ENCODE data around the gene IRAK1BP1. TPM values are rescaled to one million over a fixed set of nuclear protein-coding genes. Genes with fewer than 3 reads are reported as not detected.
"Not testable (repeated sequence)": the region's sequence is repeated elsewhere in the genome, so short reads cannot be mapped to it uniquely, and the experiment has no call there.

Gene IRAK1BP1
- total RNA-seq, 2 donors from 2014 or later: 2.3 to 2.5 TPM

DNA sequence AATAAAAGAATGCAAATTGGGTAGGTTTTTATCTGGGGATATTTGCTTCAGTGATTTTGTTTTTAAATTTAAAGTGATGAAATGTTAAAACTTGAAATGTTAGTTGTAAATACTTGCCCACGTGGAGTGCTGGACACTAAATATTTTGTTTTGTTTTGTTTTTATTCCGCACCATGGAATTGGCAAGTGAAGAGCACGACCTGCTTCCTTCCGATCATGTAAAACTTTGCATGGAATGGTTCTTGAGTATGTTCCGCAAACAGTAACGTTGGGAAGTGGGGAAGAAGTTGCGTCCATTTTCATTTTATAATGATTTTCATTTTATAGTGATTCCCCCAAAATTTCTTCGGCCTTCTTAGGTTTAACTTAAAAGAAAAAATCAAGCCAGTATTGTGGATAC is 765 bp downstream of the IRAK1BP1 start:
- ATAC-seq: no peak
- DNase-seq: no peak
- intact Hi-C loops (cut with DNase I): no loop called here

DNA sequence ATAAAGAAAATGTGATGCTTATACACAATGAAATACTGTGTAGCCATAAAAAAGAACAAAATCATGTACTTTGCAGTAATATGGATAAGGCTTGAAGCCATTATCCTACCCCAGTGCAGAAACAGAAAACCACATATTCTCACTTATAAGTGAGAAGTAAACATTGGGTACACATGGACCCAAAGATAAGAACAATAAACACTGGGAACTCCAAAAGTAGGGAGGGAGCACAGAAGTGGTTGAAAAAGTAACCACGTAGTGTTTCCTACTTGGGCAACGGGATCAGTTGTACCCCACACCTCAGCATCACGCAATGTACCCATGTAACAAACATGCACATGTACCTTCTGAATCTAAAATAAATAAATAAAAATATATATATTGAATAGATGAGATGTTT is 8.2 kb downstream of the IRAK1BP1 start:
- intact Hi-C loops (cut with DNase I): no loop called here

DNA sequence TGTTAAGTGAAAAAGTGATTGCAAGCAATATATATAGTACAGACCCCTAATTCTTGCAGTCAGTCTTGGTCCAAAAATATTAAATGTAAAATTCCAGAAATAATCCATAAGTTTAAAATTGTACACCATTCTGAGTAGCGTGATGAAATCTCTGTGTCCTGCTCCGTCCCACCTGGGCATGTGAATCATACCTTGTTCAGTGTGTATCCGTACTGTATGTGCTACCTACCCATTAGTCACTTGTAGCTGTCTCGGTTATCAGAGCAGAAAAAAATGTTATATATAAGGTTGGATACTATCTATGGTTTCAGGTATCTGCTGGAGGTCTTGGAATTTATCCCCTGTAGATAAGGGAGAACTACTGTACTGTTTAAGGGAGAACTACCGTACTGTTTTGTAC is 16.3 kb downstream of the IRAK1BP1 start:
- intact Hi-C loops (cut with DNase I): no loop called here
- ATAC-seq (no peak), DNase-seq (no peak)

More for the DNA sequence above, 8.2 kb downstream of the IRAK1BP1 start:
- no peak for ATAC-seq
- DNase-seq: no peak

DNA sequence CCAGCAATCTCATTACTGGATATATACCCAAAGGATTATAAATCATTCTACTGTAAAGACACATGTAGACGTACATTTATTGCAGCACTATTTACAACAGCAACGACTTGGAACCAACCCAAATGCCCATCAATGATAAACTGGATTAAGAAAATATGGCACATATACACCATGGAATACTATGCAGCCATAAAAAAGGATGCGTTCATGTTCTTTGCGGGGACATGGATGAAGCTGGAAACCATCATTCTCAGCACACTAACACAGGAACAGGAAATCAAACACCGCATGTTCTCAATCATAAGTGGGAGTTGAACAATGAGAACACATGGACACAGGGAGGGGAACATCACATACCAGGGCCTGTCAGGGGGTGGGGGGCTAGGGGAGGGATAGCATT is 22.6 kb downstream of the IRAK1BP1 start:
- ATAC-seq; DNase-seq; intact Hi-C loops (cut with DNase I): not testable (repeated sequence)

DNA sequence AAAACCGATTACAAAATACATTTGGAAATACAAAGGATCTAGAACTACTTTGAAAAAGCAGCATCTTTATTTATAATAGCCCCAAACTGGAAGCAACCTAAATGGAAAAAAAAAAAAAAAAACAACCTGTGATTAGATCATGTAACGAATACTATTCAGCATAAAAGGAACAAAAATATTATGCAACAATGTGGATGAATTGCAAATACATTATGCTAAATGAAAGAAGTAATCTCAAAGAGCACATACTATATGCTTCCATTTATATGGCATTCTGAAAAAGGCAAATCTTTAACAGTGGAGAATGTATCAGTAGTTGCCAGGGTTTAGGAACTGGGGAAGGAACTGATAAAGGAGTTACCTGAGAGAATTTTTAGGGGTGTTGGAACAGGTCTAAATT is 28.9 kb downstream of the IRAK1BP1 start:
- intact Hi-C loops (cut with DNase I): no loop called here
- no peak for ATAC-seq
- no peak for DNase-seq

DNA sequence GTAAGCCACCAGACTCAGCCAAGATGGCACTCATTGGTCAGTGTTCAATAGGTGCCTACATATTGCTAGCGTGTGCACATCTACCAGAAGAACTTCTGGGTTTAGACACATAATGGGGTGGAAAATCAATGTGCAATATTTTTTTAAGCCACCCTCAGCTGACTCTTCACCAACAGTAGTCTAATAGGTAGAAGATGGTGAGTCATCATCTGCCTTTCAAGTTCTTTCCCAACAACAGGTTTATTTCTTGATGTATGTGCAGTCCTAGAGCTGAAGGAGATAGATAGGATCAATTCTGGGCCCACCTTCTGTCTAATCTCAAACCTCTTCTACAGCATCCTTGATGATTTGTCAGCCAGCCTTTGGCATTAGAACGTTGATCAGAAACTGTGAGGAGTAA is 41.3 kb downstream of the IRAK1BP1 start:
- intact Hi-C loops (cut with DNase I): no loop called here
- DNase-seq: no peak
- ATAC-seq: no peak

DNA sequence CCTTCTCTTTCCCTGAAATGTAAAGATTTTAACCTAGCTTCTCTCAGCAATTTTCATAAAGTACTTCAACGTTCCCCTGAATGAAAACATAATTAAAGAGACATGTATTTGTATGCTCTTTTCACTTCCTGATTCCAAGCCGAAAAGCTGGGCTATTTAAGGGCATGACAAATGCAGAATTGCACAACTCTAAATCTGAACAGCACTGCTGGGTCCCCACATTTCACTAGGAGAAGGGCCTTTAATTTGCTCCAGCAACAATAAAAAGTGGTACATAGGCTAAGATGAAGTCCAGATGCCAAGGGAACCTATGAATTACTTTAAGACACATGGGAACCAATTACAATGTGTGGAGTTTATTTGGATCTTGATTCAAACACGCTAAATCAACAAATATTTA is 42.0 kb downstream of the IRAK1BP1 start:
- ATAC-seq: peak in 1 of 2 donors; percentile 49
- intact Hi-C loops (cut with DNase I): no loop called here
- no peak for DNase-seq

DNA sequence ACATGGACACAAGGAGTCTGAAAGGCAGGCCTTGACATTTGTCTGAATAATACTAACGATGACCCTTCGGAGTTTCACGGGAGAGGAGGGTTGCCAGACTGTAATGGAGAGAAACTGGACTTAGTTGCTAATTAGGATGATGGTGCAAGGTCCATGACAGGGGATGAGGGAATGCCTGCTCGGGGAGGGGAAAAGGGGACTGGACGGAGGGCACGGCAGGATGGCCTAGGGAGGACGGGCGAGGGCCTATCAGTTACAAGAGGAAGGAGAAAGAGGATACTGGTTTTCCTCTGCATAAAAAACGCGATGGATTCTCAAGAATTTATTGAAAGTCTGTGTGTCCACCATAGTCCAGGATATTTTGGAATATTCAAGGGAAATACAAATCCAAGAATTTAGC is 42.7 kb downstream of the IRAK1BP1 start:
- intact Hi-C loops (cut with DNase I): no loop called here
- ATAC-seq (no peak), DNase-seq (no peak)

DNA sequence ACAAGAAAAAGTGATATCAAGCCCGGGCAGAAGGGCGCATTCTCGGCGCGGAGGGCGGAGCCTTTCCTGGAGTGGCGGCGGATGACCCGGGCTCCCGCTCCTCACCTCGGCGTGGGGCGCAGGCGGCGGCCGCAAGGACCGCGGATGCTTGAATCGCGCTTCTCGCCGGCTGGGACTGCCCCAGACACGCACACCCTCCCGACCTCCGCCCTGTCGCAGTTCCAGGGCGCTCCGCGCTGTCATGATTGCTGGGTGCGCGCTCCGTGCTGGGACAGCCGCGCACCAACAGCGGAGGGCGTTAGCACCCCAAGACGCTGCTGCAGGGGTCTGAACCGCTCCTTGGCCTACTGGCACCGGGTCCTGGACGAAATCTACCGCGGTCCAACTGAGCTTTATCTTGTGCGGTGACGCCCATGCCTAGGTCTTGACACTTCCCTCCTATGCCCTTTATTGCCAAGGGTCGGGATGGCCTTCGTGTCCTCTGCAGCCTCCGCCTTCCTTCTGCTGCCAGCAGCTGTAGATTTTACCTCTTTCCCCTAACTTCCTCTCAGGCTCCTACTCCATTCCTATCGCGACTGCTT is 43.3 kb downstream of the IRAK1BP1 start:
- ATAC-seq (peak in 1 of 2 donors; percentile 73), DNase-seq (peak; percentile 31)
- intact Hi-C loops (cut with DNase I): no loop called here

DNA sequence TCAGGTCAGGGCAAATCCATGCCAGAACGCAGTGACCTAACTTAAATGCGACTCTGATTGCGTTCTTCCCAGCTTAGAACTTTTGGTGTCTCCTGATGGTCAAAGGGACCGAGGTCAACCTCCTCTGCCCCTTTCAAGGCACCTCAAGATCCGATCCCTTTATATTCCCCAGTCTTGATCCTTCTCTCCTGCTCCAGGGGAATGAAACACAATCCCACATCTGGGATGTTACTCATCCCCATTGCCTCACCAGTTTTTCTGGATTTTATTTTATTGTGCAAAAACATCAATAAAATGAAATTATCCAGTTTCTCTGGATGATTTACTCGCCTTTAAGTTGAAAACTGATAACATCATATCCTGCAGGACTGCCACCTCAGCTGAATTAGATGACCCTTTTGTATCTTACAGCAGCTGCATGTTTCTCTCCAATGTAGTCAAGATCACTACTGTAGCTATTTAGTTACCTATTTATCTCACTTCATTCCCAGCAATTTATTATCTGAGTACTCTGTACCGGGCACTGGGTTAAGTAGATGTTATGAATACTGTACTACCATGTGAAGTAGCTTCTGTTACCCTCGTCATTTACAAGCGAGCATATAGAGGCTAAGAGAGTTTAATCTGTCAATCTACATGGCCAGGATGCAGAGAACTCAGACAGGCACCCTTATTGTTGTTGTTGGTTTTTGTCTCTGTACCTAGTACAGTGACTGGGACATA is 44.0 kb downstream of the IRAK1BP1 start:
- intact Hi-C loops (cut with DNase I): no loop called here
- no peak for ATAC-seq
- no peak for DNase-seq

DNA sequence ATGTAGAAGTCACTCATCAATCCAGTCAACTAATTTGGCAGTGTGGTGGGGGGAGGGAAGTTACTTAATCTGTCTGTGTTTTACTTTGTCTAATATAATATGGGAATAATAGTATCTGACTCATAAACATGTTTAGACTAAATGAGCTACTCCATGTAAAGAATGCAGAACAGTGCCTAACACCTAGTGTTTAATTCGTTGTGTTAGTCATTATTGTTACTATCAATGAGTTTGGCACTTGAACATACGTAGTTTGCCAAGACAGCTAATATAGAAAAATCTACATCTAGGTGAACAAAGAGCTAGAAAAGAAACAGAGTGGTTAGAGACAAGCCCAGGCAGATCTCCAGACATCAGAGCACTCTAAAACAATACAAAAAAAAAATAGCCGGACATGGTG is 49.1 kb downstream of the IRAK1BP1 start:
- ATAC-seq: no peak

DNA sequence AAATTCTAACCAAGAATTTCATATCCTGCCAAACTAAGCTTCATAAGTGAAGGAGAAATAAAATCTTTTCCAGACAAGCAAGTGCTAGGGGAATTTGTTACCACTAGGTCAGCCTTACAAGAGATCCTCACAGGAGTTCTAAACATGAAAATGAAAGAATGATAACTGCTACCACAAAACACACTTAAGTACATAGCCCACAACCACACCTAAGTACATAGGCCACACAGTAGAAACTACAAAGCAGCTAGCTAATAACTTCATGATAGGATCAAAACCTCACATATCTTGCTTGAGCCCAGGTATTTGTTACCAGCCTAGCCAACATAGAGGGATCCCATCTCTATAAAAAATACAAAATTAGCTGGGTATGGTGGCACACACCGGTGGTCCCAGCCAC is 50.4 kb downstream of the IRAK1BP1 start:
- DNase-seq (no peak), ATAC-seq (no peak)
- intact Hi-C loops (cut with DNase I): no loop called here

More for the DNA sequence above, 49.1 kb downstream of the IRAK1BP1 start:
- no peak for DNase-seq
- intact Hi-C loops (cut with DNase I): no loop called here

DNA sequence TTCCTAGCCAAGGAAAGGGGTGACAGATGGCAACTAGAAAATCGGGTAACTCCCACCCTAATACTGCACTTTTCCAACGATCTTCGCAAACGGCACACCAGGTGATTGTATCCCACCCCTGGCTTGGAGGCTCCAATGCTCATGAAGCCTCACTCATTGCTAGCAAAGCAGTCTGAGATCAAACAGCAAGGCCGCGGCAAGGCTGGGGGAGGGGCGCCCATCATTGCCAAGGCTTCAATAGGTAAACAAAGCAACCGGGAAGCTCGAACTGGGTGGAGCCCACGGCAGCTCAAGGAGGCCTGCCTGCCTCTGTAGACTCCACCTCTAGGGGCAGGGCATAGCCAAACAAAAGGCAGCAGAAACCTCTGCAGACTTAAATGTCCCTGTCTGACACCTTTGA is 53.8 kb downstream of the IRAK1BP1 start:
- DNase-seq; ATAC-seq; intact Hi-C loops (cut with DNase I): not testable (repeated sequence)

DNA sequence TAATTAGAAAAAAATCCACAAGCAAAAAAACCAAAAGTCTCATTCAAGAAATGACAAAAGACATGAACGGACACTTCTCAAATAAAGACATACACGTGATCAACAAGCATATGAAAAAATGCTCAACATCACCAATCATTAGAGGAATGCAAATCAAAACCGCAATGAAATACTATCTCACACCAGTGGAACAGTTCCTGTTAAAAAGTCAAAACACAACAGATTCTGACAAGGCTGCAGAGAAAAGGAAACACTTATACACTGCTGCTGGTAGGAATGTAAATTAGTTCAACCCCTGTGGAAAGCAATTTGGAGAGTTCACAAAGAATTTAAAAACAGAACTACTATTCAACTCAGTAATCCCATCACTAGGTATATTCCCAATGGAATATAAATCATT is 58.0 kb downstream of the IRAK1BP1 start:
- ATAC-seq (no peak), DNase-seq (no peak)
- intact Hi-C loops (cut with DNase I): no loop called here

DNA sequence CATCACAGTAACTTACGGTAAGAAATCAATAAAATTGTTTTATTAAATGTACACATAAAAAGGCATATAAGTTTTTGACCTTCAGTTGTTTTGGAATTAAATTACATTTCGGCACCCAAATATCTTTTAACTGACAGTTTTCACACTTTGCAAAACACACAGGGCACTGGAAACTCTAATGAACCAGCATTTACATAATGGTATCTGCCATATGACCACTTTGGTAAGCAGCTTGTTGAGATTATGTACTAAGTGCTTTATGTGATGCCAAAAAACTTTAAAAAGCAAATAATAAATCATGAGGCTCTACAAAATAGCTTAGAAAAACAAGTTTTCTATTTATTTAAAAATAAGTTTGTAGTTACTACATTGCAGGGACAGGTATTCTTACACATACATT is 68.2 kb downstream of the IRAK1BP1 start:
- intact Hi-C loops (cut with DNase I): no loop called here
- DNase-seq (no peak), ATAC-seq (no peak)

DNA sequence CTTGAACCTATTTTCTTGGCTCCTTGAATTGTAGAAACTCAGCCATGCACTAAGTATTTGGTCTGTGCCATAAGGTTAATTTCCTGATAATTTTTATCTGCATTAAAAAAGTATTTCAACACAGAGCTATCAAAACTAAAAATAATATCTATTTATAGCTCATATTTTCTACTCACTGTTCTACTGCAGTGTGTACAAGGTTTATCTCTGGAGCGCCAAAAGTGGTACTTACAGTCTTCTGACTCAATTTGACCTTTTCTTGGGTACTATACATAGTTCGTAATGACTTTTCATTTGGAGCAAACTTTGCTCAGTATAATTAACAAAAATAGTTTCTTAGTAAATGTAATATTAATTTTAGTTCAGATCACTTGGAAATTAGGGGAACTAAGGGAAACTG is 69.2 kb downstream of the IRAK1BP1 start:
- DNase-seq (no peak), ATAC-seq (peak in 1 of 2 donors; percentile 48)
- intact Hi-C loops (cut with DNase I): no loop called here

DNA sequence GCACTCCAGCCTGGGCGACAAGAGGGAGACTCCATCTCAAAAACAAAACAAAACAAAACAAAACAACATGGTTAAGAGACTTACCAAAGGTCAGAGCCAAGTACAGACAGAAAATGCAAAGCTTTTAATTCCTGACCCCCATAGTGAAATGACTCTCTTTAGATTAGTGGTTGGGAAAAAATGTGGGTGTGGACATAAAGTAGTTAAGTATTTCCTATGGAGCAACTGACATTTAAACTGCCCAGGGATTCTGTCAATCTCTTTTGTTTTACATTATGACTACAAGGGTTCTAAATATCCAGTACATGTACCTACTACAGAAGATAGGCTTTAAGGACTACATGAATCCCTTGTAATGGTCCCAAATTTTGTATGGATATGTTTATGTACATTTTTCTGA is 75.1 kb downstream of the IRAK1BP1 start:
- intact Hi-C loops (cut with DNase I): no loop called here
- DNase-seq (no peak), ATAC-seq (no peak)

DNA sequence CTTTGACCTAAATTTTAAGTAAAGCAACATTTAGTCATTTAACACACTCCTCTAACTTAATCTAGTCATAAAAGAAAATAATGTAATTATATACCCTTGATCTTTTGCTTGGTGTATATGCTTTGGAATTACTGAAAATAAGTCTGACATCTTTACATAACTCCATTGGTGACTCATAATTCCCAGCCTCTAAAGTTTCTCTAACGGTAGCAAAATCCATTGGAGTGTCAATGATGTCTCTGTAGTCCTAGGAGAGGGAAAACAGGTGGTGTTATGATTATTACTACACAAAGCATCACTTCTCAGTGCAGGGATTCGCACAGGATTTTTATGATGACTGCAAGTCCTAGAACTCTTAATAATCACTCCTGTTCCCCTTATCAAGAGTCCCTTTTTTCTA is 80.2 kb downstream of the IRAK1BP1 start:
- no peak for DNase-seq
- ATAC-seq: no peak
- intact Hi-C loops (cut with DNase I): no loop called here

DNA sequence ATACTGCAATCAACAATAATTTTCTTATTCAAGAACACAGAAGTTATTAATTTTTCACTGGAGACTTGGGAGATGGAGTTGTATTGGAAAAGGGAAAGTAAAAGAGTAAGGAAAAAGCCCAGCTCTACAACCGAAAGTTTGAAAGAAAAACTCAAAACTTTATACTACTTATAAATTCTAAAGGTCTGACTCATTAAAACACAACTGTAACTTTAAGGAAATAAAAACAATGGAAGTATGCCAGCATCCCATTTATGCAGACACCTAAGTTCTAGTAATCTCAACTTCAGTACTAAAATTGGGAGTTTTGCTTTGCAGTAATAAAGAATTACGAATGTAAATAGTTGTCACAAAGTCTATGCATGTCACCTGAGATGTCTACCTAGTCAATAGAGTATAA is 80.6 kb downstream of the IRAK1BP1 start:
- DNase-seq: no peak
- no peak for ATAC-seq
- intact Hi-C loops (cut with DNase I): no loop called here

DNA sequence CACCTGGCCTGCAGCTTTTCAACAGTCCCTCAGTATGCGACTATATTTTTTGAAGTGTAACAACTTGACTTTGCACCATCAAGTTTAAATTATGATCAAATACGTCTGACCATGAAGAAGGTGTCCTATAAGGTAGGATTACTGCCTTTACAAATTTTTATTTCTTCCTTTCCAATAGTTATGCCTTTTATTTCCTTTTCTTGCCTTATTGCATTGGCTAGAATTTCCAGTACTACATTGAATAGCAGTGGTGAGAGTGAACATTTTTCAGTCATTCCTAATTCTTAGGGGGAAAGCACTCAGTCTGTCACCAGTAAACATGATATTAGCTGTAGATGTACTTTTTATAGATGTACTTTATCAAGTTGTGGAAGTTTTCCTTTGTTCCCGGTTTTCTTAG is 81.4 kb downstream of the IRAK1BP1 start:
- intact Hi-C loops (cut with DNase I): no loop called here
- DNase-seq (no peak), ATAC-seq (no peak)

DNA sequence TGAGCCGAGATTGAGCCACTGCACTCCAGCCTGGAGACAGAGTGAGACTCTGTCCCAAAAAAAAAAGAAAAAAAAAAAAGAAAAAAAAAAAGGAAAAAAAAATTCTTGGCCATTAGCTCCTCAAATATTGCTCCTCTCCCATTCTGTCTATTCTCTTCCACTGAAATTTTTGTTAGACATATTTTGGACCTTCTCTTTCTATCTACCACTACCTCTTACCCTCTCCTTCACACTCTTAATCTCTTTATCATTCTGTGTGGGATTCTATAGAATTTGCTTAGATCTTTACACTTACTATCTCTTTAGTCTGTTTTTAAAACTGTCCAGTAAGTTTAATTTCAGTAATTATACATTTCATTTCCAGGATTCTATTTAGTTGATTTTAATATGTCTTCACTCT is 85.0 kb downstream of the IRAK1BP1 start:
- intact Hi-C loops (cut with DNase I): no loop called here
- ATAC-seq: no peak

More for the DNA sequence above, 85.0 kb downstream of the IRAK1BP1 start:
- DNase-seq: no peak
